Activated CD4-positive, alpha-beta T cell treated with anti-CD3 and anti-CD28 coated beads for 36 hours (primary cell): ENCODE data around the gene DNASE2B. TPM values are rescaled to one million over a fixed set of nuclear protein-coding genes. Genes with fewer than 3 reads are reported as not detected.

Experiments used
- ATAC-seq: fragments of 200-7000 bp; cut with Tn5 transposase; one replicate; pipeline ENCODE4 v1.10.0; 2021; ENCODE audit warnings: mild to moderate bottlenecking, moderate library complexity
- CTCF ChIA-PET: fragments of 350-600 bp; sonication (Branson Sonifier 250); formaldehyde crosslinking; loops from one replicate; lab custom pipeline; 2021; ENCODE audit warnings: antibody characterized with exemption; lab: Charles Lee
- POLR2A ChIA-PET: fragments of 350-600 bp; sonication (Branson Sonifier 250); formaldehyde crosslinking; loops from one replicate; lab custom pipeline; 2021; ENCODE audit warnings: antibody characterized with exemption, inconsistent platforms; lab: Charles Lee
- DNase-seq: peaks from one replicate; pipeline ENCODE4 v3.0.0-alpha.2; 2020
- H3K27ac Mint-ChIP-seq: one replicate; pipeline ENCODE4 v1.8.0; 2021; ENCODE audit warnings: mixed read lengths
- H3K27me3 Mint-ChIP-seq: one replicate; pipeline ENCODE4 v1.8.0; 2021; ENCODE audit warnings: mixed read lengths
- H3K36me3 Mint-ChIP-seq: one replicate; pipeline ENCODE4 v1.8.0; 2021; ENCODE audit warnings: low read depth, mixed read lengths
- H3K4me1 Mint-ChIP-seq: one replicate; pipeline ENCODE4 v1.8.0; 2021; ENCODE audit warnings: mixed read lengths
- H3K4me3 Mint-ChIP-seq: one replicate; pipeline ENCODE4 v1.8.0; 2021; ENCODE audit warnings: mild to moderate bottlenecking, moderate library complexity, mixed read lengths
- H3K9me3 Mint-ChIP-seq: one replicate; pipeline ENCODE4 v1.8.0; 2021; ENCODE audit warnings: low read depth, mixed read lengths
- intact Hi-C, 2 experiments: fragments of 100-400 bp; cut with DNase I in 1 of 2; cut with micrococcal nuclease in 1 of 2; formaldehyde crosslinking; loops; one replicate each; pipeline versions ENCODE4 v1.14.2 to v1.15.1; 2022 to 2024; cut with DNase I, micrococcal nuclease
- total RNA-seq, 2 experiments: library from RNA; stranded (reverse); gene quantifications; one replicate each; pipeline ENCODE4 v1.2.3, GENCODE V29; 2021

The DNASE2B gene
- total RNA-seq, 2 experiments from 2014 or later, result not detected

GRCh38 chr1:84376000-84376910 is 22.0 kb upstream of the DNASE2B start:
- Mint-ChIP-seq H3K4me1 (no peaks in the 10 kb centered on the region), H3K36me3 (no peaks in the 10 kb centered on the region), H3K27me3 (no peaks in the 10 kb centered on the region), H3K27ac (no peak overlapping the region), H3K9me3 (no peaks in the 10 kb centered on the region), H3K4me3 (no peak overlapping the region)
- ChIA-PET POLR2A (no interaction called here), CTCF (interaction anchor here (1.4 to 1.7 kb wide), 2 partner anchors 15 to 66 kb away, joined by 3 to 4 read pairs; no protein-coding TSS in a partner anchor)
- intact Hi-C loops, result no loop called here
- DNase-seq, result no peak
- ATAC-seq, result no peak

GRCh38 chr1:84377480-84378095 is 20.7 kb upstream of the DNASE2B start:
- Mint-ChIP-seq H3K27ac (no peak overlapping the region), H3K4me1 (peaks cover 3% of the 10 kb centered on the region), H3K9me3 (no peaks in the 10 kb centered on the region), H3K4me3 (no peak overlapping the region), H3K36me3 (no peaks in the 10 kb centered on the region), H3K27me3 (no peaks in the 10 kb centered on the region)
- DNase-seq (no peak), ATAC-seq (no peak)
- CTCF ChIA-PET, result no interaction called here
- POLR2A ChIA-PET, result no interaction called here
- intact Hi-C loops, result no loop called here

GRCh38 chr1:84379138-84379916 is 19.0 kb upstream of the DNASE2B start:
- H3K9me3 Mint-ChIP-seq, result no peaks in the 10 kb centered on the region
- H3K27me3 Mint-ChIP-seq, result no peaks in the 10 kb centered on the region
- intact Hi-C loops, result no loop called here
- no peak for DNase-seq
- H3K36me3 Mint-ChIP-seq, result no peaks in the 10 kb centered on the region
- no peak overlapping the region for H3K27ac Mint-ChIP-seq
- no peak overlapping the region for H3K4me3 Mint-ChIP-seq
- CTCF ChIA-PET, result interaction anchor here (0.9 kb wide), 1 partner anchor 9 kb away, joined by 3 read pairs; no protein-coding TSS in a partner anchor
- H3K4me1 Mint-ChIP-seq, result peaks cover 3% of the 10 kb centered on the region
- ATAC-seq, result no peak
- POLR2A ChIA-PET, result no interaction called here

GRCh38 chr1:84379917-84380180 is 18.4 kb upstream of the DNASE2B start:
- Mint-ChIP-seq H3K27ac (no peak overlapping the region), H3K9me3 (no peaks in the 10 kb centered on the region), H3K4me1 (peaks cover 3% of the 10 kb centered on the region), H3K36me3 (no peaks in the 10 kb centered on the region), H3K27me3 (no peaks in the 10 kb centered on the region), H3K4me3 (no peak overlapping the region)
- intact Hi-C loops, result no loop called here
- ATAC-seq, result no peak
- POLR2A ChIA-PET, result no interaction called here
- CTCF ChIA-PET, result interaction anchor here (1.1 kb wide), 1 partner anchor 53 kb away, joined by 4 read pairs; no protein-coding TSS in a partner anchor
- no peak for DNase-seq

- H3K36me3 Mint-ChIP-seq, result no peaks in the 10 kb centered on the region
- no peak overlapping the region for H3K27ac Mint-ChIP-seq
- H3K4me1 Mint-ChIP-seq, result peaks cover 3% of the 10 kb centered on the region
- ATAC-seq (no peak), DNase-seq (no peak)
- CTCF ChIA-PET, result interaction anchor here (0.5 to 1.2 kb wide), 3 partner anchors 12 to 488 kb away, joined by 3 read pairs; no protein-coding TSS in a partner anchor
- H3K27me3 Mint-ChIP-seq, result no peaks in the 10 kb centered on the region
- no peaks in the 10 kb centered on the region for H3K9me3 Mint-ChIP-seq
- intact Hi-C loops, result no loop called here
- no peak overlapping the region for H3K4me3 Mint-ChIP-seq
- POLR2A ChIA-PET, result no interaction called here
These were observed 16.2 kb upstream of the DNASE2B start for GRCh38 chr1:84382127-84382526.

- CTCF ChIA-PET, result no interaction called here
- POLR2A ChIA-PET, result no interaction called here
- no peak for DNase-seq
- no peaks in the 10 kb centered on the region for H3K9me3 Mint-ChIP-seq
- ATAC-seq, result no peak
- no peak overlapping the region for H3K4me3 Mint-ChIP-seq
- no peaks in the 10 kb centered on the region for H3K36me3 Mint-ChIP-seq
- H3K27me3 Mint-ChIP-seq, result peaks cover 1% of the 10 kb centered on the region
- intact Hi-C loops, result no loop called here
- H3K27ac Mint-ChIP-seq, result no peak overlapping the region
- H3K4me1 Mint-ChIP-seq, result peaks cover 6% of the 10 kb centered on the region
These were observed 12.9 kb upstream of the DNASE2B start for GRCh38 chr1:84385347-84385746.

- POLR2A ChIA-PET, result interaction anchor here (0.6 kb wide), 1 partner anchor 828 kb away, joined by 3 read pairs; no protein-coding TSS in a partner anchor
- peaks cover 6% of the 10 kb centered on the region for H3K4me1 Mint-ChIP-seq
- no peaks in the 10 kb centered on the region for H3K36me3 Mint-ChIP-seq
- H3K4me3 Mint-ChIP-seq, result no peak overlapping the region
- DNase-seq, result no peak
- CTCF ChIA-PET, result interaction anchor here (0.8 kb wide), 1 partner anchor 243 kb away, joined by 3 read pairs; the partner anchor contains the start of gene PRKACB
- no peaks in the 10 kb centered on the region for H3K9me3 Mint-ChIP-seq
- H3K27me3 Mint-ChIP-seq, result peaks cover 1% of the 10 kb centered on the region
- intact Hi-C loops, result no loop called here
- no peak overlapping the region for H3K27ac Mint-ChIP-seq
- no peak for ATAC-seq
These were observed 11.4 kb upstream of the DNASE2B start for GRCh38 chr1:84386716-84387479.

GRCh38 chr1:84387480-84388163 is 10.7 kb upstream of the DNASE2B start:
- H3K4me3 Mint-ChIP-seq, result no peak overlapping the region
- ATAC-seq (no peak), DNase-seq (no peak)
- peaks cover 1% of the 10 kb centered on the region for H3K27me3 Mint-ChIP-seq
- CTCF ChIA-PET, result no interaction called here
- no peaks in the 10 kb centered on the region for H3K36me3 Mint-ChIP-seq
- peaks cover 3% of the 10 kb centered on the region for H3K4me1 Mint-ChIP-seq
- intact Hi-C loops, result no loop called here
- POLR2A ChIA-PET, result interaction anchor here (0.6 kb wide), 1 partner anchor 829 kb away, joined by 3 read pairs; no protein-coding TSS in a partner anchor
- H3K27ac Mint-ChIP-seq, result no peak overlapping the region
- no peaks in the 10 kb centered on the region for H3K9me3 Mint-ChIP-seq

GRCh38 chr1:84390226-84390625 is 8.1 kb upstream of the DNASE2B start:
- Mint-ChIP-seq H3K9me3 (no peaks in the 10 kb centered on the region), H3K27me3 (peaks cover 1% of the 10 kb centered on the region), H3K36me3 (no peaks in the 10 kb centered on the region), H3K27ac (no peak overlapping the region), H3K4me3 (no peak overlapping the region), H3K4me1 (peaks cover 3% of the 10 kb centered on the region)
- DNase-seq (no peak), ATAC-seq (no peak)
- intact Hi-C loops, result no loop called here
- ChIA-PET POLR2A (no interaction called here), CTCF (interaction anchor here (0.6 to 1.4 kb wide), 5 partner anchors 11 to 338 kb away, joined by 3 to 7 read pairs (median 3); no protein-coding TSS in a partner anchor)

- POLR2A ChIA-PET, result no interaction called here
- CTCF ChIA-PET, result interaction anchor here (0.7 to 1.5 kb wide), 3 partner anchors 11 to 72 kb away, joined by 3 to 7 read pairs (median 3); no protein-coding TSS in a partner anchor
- no peaks in the 10 kb centered on the region for H3K27me3 Mint-ChIP-seq
- ATAC-seq (no peak), DNase-seq (no peak)
- intact Hi-C loops, result no loop called here
- no peaks in the 10 kb centered on the region for H3K9me3 Mint-ChIP-seq
- no peaks in the 10 kb centered on the region for H3K36me3 Mint-ChIP-seq
- no peak overlapping the region for H3K27ac Mint-ChIP-seq
- H3K4me3 Mint-ChIP-seq, result no peak overlapping the region
- no peaks in the 10 kb centered on the region for H3K4me1 Mint-ChIP-seq
These were observed 2.9 kb downstream of the DNASE2B start for GRCh38 chr1:84401156-84401555.
